Measurements from ENCODE around the gene SMARCC1. TPM values are rescaled to one million over a fixed set of nuclear protein-coding genes. Genes with fewer than 3 reads are reported as not detected.

Gene SMARCC1
- total RNA-seq, 1 experiment from 2014 or later: 84.2 TPM

- no peaks in the 10 kb centered on the region for H3K27me3 ChIP-seq (ENCODE audit: control insufficient read depth, insufficient read depth, low read length)
These were observed 168.8 kb downstream of the SMARCC1 start for GRCh38 chr3:47612879-47613278.

DNA sequence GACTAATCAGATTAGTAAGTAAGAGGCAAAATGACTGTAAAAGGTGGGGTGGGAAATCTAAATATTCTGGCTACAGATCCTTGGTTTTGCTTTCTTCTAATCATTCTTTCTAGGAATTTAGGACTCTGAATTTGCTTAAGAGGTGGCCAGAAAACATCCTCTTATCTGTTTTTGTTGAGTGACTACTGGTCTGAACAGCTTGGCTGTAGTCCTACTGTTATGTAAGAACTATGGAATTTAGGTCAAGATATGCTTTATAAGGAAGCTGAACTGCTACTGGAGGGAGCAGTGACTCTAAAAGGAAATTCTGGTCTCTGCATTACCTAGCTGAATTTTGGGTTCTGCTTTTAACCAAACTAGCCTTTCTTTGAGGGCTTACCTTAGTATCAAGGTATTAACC is 169.5 kb downstream of the SMARCC1 start:
- no peak for DNase-seq (ENCODE audit: low read depth, low spot score)
- H3K4me1 ChIP-seq (ENCODE audit: control insufficient read depth, insufficient read depth, low read length): no peaks in the 10 kb centered on the region; the same call in 1 of the 2 replicates
- no peaks in the 10 kb centered on the region for H3K9me3 ChIP-seq (ENCODE audit: control insufficient read depth, insufficient read depth, low read depth, low read length)
- BruUV-seq (replicated peaks): no TSS peak
- in situ Hi-C loops (cut with HindIII; ENCODE audit: low pct_unique_long_range_greater_than_20kb, low sequenced_read_pairs): no loop called here
- H3K4me3 ChIP-seq (ENCODE audit: low read depth in 2 of 2, low read length in 2 of 2): no peak overlapping the region
- H3K36me3 ChIP-seq (ENCODE audit: control insufficient read depth, insufficient read depth, low read length): peaks cover 6% of the 10 kb centered on the region; the same call in 1 of the 2 replicates
- no peak overlapping the region for H3K27ac ChIP-seq (ENCODE audit: low read length)
- intact Hi-C loops (cut with micrococcal nuclease; ENCODE audit: unreplicated experiment): no loop called here
- ChIA-PET CTCF (no interaction called here), POLR2A (no interaction called here)
- TF ChIP-seq SIN3A (IDR thresholded peaks at IDR 0.05; ENCODE audit: borderline replicate concordance, insufficient read depth, low read depth, low read length) (no peak), TCF7L2 (IDR thresholded peaks at IDR 0.05; ENCODE audit: low read depth, low read length) (no peak), POLR2AphosphoS5 (IDR thresholded peaks at IDR 0.05; ENCODE audit: low read depth, low read length) (no peak), CTCF (IDR thresholded peaks at IDR 0.05) (no peak)
- TF ChIP-seq, protein P1, sequence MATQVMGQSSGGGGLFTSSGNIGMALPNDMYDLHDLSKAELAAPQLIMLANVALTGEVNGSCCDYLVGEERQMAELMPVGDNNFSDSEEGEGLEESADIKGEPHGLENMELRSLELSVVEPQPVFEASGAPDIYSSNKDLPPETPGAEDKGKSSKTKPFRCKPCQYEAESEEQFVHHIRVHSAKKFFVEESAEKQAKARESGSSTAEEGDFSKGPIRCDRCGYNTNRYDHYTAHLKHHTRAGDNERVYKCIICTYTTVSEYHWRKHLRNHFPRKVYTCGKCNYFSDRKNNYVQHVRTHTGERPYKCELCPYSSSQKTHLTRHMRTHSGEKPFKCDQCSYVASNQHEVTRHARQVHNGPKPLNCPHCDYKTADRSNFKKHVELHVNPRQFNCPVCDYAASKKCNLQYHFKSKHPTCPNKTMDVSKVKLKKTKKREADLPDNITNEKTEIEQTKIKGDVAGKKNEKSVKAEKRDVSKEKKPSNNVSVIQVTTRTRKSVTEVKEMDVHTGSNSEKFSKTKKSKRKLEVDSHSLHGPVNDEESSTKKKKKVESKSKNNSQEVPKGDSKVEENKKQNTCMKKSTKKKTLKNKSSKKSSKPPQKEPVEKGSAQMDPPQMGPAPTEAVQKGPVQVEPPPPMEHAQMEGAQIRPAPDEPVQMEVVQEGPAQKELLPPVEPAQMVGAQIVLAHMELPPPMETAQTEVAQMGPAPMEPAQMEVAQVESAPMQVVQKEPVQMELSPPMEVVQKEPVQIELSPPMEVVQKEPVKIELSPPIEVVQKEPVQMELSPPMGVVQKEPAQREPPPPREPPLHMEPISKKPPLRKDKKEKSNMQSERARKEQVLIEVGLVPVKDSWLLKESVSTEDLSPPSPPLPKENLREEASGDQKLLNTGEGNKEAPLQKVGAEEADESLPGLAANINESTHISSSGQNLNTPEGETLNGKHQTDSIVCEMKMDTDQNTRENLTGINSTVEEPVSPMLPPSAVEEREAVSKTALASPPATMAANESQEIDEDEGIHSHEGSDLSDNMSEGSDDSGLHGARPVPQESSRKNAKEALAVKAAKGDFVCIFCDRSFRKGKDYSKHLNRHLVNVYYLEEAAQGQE (IDR thresholded peaks at IDR 0.05; ENCODE audit: insufficient read depth in 1 of 2, low read depth in 2 of 2, low read length in 1 of 2): no peak
- ATAC-seq: no peak
- H3K27me3 ChIP-seq (ENCODE audit: control insufficient read depth, insufficient read depth, low read length): no peaks in the 10 kb centered on the region

More at GRCh38 chr3:47612879-47613278, 168.8 kb downstream of the SMARCC1 start:
- Histone ChIP-seq H3K4me1 (ENCODE audit: control insufficient read depth, insufficient read depth, low read length) (no peaks in the 10 kb centered on the region; the same call in 1 of the 2 replicates), H3K4me3 (ENCODE audit: low read depth in 2 of 2, low read length in 2 of 2) (no peak overlapping the region), H3K36me3 (ENCODE audit: control insufficient read depth, insufficient read depth, low read length) (peaks cover 9% of the 10 kb centered on the region; the same call in 1 of the 2 replicates), H3K9me3 (ENCODE audit: control insufficient read depth, insufficient read depth, low read depth, low read length) (no peaks in the 10 kb centered on the region), H3K27ac (ENCODE audit: low read length) (no peak overlapping the region)
- no peak for ATAC-seq
- no TSS peak for BruUV-seq (replicated peaks)
- TF ChIP-seq POLR2AphosphoS5 (IDR thresholded peaks at IDR 0.05; ENCODE audit: low read depth, low read length): no peak
- no peak for TF ChIP-seq CTCF (IDR thresholded peaks at IDR 0.05)
- TF ChIP-seq TCF7L2 (IDR thresholded peaks at IDR 0.05; ENCODE audit: low read depth, low read length): no peak
- TF ChIP-seq SIN3A (IDR thresholded peaks at IDR 0.05; ENCODE audit: borderline replicate concordance, insufficient read depth, low read depth, low read length): no peak
- TF ChIP-seq, protein P1 (IDR thresholded peaks at IDR 0.05; ENCODE audit: insufficient read depth in 1 of 2, low read depth in 2 of 2, low read length in 1 of 2): no peak
- POLR2A ChIA-PET: no interaction called here
- DNase-seq (ENCODE audit: low read depth, low spot score): no peak
- CTCF ChIA-PET: no interaction called here
- in situ Hi-C loops (cut with HindIII; ENCODE audit: low pct_unique_long_range_greater_than_20kb, low sequenced_read_pairs) (no loop called here), intact Hi-C loops (cut with micrococcal nuclease; ENCODE audit: unreplicated experiment) (no loop called here)

Data from Panc1 (cell line).